HT1080 (cell line): ENCODE results near the gene TMPRSS6. TPM values are rescaled to one million over a fixed set of nuclear protein-coding genes. Genes with fewer than 3 reads are reported as not detected.

Experiments used
- DNase-seq: peaks from one replicate; pipeline ENCODE4 v3.0.0-alpha.2; 2015; ENCODE audit warnings: low read depth
- total RNA-seq: library from RNA; depleted of rRNA; stranded (reverse); fragments of >200 nt; shearing (Covaris generic); gene quantifications from 2 replicates; pipeline ENCODE4 v1.2.3, GENCODE V29; 2014

The TMPRSS6 gene
- total RNA-seq, 1 experiment from 2014 or later: 0.11 TPM

GRCh38 chr22:37140686-37141323 lies 31.3 kb upstream of the TMPRSS6 start:
- no peak for DNase-seq

GRCh38 chr22:37139762-37140161 lies 30.2 kb upstream of the TMPRSS6 start:
- DNase-seq: no peak

- DNase-seq: no peak
Observed at GRCh38 chr22:37138849-37139561, 29.5 kb upstream of the TMPRSS6 start.

- DNase-seq: no peak
Observed at GRCh38 chr22:37137903-37138665, 28.6 kb upstream of the TMPRSS6 start.

GRCh38 chr22:37137131-37137530 lies 27.6 kb upstream of the TMPRSS6 start:
- DNase-seq: no peak

GRCh38 chr22:37135023-37135422 lies 25.5 kb upstream of the TMPRSS6 start:
- DNase-seq: no peak

- DNase-seq: peak; percentile 22
Observed at GRCh38 chr22:37133304-37134018, 23.9 kb upstream of the TMPRSS6 start.

GRCh38 chr22:37132773-37133172 lies 23.3 kb upstream of the TMPRSS6 start:
- DNase-seq: no peak

GRCh38 chr22:37129866-37130441 lies 20.4 kb upstream of the TMPRSS6 start:
- no peak for DNase-seq

GRCh38 chr22:37128555-37129281 lies 19.2 kb upstream of the TMPRSS6 start:
- no peak for DNase-seq

GRCh38 chr22:37127350-37127878 lies 17.9 kb upstream of the TMPRSS6 start:
- DNase-seq: no peak

GRCh38 chr22:37126882-37127281 lies 17.4 kb upstream of the TMPRSS6 start:
- DNase-seq: no peak

- DNase-seq: no peak
Observed at GRCh38 chr22:37126383-37126782, 16.9 kb upstream of the TMPRSS6 start.

- no peak for DNase-seq
Observed at GRCh38 chr22:37123649-37124048, 14.1 kb upstream of the TMPRSS6 start.

GRCh38 chr22:37122598-37123180 lies 13.2 kb upstream of the TMPRSS6 start:
- DNase-seq: no peak

- DNase-seq: peak; percentile 71
Observed at GRCh38 chr22:37121887-37122591, 12.5 kb upstream of the TMPRSS6 start.

GRCh38 chr22:37120569-37121340 lies 11.2 kb upstream of the TMPRSS6 start:
- DNase-seq: no peak

GRCh38 chr22:37119872-37120271 lies 10.4 kb upstream of the TMPRSS6 start:
- DNase-seq: no peak

- no peak for DNase-seq
Observed at GRCh38 chr22:37118083-37118482, 8.6 kb upstream of the TMPRSS6 start.
